GM18861 (cell line): ENCODE measurements around the gene MERTK.
"Not testable (repeated sequence)": the region's sequence is repeated elsewhere in the genome, so short reads cannot be mapped to it uniquely, and the experiment has no call there.

Experiments used
- ATAC-seq: cut with Tn5 transposase; IDR thresholded peaks from one replicate; pipeline ENCODE4 v1.9.1; 2021; ENCODE audit not compliant: unreplicated experiment

Gene MERTK

DNA sequence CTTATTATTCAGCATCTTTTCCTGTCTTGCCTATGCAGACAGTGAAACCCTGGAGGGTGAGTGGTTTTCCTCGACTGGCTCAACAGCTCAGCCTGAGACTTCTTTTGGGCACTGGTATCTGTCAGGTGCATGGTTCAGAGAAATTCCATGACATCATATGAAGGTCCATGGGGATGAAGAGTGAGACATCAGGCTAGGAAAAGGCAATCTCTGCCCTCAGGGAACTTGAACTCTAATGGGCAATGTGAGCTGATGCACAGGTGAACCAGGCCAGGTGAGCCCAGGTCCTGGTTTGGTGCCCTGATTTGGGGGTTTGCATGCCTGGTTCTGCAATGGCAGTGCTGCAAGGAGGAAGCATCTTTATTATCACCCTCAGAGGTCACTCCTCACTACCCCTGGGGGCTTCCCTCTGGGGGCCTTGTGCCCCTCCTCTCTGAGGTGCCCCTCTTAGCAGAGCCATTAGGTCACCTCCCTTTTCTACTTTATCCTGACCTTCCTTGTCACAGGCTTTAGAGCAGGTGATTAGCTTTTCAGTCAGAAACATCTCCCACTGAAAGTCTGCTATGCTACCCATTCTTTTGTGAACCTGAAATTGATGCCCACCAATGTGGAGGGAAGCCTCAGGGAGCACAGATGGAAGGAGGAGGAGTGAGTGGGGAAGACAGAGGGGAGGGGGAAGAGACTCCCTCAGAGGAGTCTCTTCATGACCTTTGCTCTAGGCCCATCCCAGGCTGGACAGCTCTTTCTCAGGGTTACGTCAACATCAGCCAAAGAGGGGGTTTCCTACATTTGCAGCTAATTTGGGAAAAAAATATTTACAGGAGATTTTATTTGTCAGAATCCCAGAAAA, 47.3 kb downstream of the MERTK start:
- ATAC-seq: no peak

DNA sequence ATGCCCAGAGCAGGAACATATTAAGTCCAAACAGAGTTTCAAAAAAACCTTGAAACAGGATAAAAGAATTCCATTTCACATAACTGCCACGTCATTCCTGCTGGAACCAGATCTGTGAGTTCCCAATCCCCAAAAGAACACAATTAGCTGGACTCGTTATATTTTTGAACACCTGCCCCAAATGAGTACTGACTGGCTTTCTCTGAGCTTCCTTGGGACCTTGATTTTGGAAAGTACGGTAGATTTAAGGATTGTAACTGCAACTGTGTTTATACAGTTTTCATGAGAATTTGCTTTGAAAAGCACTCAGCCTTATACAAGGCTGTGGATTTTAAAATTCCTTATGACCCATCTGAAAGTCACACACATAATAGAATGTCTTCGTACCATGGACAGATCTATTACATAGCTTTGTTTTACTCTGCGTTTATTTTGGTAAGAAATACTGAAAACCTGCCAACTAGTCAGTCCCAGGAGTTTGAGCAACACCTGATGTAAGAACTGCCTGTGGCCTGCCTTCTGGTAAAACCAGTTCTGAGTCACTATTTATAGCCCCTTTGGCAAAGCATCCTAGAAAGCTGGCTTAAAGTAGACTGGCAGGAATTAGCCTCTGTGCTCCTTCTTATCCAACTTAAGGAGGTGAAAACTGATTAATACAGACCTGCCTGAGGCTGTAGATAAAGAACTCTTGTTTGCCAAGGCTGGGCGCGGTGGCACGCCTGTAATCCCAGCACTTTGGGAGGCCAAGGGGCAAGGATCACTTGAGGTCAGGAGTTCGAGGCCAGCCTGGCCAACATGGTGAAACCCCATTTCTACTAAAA, 48.1 kb downstream of the MERTK start:
- no peak for ATAC-seq

DNA sequence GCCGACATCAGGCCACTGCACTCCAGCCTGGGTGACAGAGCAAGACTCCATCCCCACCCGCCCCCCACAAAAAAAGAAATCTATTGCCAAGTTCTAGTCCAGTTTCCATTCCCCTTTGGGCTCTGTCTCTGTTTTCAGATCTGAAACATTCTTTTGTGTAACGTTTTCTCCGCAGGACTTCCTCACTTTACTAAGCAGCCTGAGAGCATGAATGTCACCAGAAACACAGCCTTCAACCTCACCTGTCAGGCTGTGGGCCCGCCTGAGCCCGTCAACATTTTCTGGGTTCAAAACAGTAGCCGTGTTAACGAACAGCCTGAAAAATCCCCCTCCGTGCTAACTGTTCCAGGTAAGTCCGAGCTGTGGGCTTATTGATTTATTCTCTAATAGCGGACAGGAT, 48.8 kb downstream of the MERTK start:
- no peak for ATAC-seq

DNA sequence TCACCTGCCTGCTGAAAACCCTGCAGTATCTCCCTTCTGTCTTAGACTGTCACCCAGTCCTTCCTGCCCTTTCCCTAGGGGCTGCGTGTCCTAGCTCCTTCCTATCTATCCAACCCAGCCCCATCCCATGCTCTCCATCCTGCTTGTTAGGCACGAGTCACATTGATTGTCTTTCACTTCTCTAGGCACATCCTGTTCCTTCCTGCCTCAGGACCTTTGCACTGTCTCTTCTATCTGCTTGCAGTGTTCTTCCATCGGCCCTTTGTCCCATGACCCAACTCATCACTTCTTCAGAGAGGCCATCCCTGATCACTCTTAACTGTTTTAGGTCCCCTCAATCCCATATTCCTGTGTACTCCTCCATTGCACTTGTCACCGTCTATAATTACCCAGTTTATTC, 50.4 kb downstream of the MERTK start:
- no peak for ATAC-seq

DNA sequence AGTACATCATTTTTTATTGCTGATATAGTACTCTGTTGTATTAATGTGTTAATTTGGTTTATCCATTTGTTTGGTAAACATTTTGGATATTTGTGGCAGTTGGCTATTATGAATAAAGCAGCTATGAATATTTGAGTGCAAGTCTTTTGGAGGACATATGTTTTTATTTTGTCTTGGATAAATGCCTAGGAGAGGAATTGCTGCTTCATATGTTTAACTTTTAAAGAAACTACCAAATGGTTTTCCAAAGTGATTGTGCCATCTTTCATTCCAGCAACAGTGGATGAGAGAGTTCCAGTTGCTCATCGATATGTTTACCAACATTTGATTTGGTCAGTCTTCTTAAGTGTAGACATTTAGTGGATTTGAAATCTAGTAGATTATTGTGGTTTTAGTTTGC, 51.8 kb downstream of the MERTK start:
- ATAC-seq: no peak

DNA sequence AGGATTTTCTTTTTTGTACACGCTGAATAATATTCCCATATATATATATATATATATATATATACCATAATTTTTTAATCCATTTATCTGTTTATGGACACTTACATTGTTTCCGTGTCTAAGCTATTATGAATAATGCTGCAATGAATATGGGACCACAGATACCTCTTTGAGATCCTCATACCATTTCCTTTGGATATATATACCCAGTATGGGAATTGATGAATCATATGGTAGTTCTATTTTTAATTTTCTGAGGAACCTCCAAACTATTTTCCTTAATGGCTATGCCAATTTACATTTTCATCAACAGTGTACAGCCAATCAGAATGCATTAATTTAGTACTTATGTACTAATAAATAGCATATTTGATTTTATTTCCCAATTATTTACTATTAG, 53.1 kb downstream of the MERTK start:
- ATAC-seq: no peak

DNA sequence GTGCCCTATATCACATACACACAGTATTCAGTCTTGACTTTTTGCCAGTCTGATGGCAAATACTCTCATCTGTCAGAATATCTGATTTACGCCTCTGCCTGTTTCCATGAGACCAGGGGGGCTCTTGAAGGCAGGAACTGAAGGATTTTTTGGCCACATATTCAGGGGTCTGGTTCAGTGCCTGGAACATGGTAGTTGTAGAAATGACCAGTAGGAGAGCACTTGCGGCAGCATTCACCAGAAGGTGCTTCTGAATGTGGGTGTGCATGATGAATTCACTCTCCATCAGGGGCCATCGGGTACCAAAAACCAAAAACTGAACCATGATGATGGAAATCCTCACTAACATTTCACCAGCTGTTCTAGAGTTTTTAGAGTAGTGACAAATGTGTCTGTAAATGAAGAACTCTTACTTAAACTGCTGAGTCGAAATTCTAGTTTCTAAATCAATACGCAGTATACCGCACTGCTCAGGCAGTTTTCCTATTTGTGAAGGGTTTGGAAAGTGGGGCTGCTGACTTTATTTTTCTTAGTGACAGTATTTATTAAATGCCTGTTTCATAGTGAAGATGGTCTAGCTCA, 54.6 kb downstream of the MERTK start:
- no peak for ATAC-seq

DNA sequence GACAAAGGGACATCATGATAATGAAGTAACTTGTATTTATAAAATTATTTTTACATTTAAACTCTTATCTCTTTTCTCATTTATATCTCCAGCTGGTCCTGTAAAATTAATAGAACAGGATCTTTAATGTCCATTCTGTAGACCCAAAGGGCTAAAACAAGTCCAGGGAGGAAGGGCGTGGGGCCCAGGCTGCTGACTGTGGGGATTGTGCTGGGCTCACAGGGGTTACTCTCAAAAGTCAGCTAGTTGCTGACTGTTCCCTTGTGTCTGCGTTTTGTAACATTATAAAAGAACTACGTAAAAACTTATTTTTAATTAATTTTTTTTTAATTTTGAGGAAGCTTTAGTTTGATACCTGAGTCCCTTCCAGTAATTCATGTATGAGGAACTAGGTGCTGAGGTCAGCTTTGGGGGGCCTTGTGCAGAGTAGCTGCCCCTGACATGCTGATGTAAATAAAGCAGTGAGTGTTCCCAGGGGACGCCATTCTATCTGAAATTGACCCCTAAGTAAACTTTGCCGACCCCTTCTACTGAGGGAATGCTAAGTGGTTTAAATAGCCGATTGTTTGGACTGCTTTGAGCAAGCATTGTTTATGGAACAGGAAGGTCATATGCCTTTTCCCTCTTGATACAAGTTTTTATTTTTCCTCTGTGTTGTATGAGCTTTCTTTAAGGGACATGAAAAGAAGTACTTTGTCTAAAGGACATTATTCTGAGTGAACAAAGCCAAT, 56.4 kb downstream of the MERTK start:
- no peak for ATAC-seq

DNA sequence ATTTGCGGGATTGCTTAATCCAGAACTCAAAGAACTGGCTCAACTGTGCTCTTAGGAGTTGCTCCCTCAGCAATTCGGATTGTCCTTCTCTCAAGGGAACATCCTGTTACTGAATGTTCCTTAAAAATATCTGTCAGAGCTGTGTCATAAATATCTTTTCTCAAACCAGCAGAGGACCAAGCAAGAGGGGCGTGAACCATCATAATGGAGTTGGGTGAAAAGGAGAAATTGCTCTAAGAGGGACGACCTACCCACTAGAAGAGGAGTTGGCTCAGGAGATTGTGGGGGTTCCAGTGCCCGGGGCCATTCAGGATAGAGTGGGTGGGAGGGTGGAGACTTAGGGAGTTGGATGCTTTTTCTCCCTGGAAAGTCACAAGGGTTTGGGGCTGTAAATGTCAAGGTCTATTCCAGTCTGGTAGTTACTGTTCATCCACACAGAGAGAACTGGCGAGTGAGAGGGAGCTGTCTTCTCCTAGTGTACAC, 59.5 kb downstream of the MERTK start:
- ATAC-seq: no peak

DNA sequence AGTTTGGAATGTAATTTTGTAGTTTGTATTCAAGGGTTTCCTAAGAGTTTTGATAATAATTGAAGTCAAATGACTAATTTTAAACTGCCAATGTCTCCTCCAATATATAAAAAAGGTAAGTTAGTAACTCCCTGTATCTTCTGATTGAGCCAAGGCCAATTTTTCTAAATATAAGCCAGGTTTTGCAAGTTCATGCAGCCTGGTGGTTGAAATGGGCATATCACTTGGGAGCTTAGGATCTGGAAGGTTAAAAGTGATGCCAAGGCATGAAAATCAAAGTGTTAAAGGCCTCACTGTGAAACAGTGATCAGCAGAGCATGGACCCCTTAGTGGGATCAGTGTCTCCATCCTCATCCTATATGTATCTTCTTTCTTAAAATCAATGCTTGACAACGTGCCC, 60.5 kb downstream of the MERTK start:
- no peak for ATAC-seq

DNA sequence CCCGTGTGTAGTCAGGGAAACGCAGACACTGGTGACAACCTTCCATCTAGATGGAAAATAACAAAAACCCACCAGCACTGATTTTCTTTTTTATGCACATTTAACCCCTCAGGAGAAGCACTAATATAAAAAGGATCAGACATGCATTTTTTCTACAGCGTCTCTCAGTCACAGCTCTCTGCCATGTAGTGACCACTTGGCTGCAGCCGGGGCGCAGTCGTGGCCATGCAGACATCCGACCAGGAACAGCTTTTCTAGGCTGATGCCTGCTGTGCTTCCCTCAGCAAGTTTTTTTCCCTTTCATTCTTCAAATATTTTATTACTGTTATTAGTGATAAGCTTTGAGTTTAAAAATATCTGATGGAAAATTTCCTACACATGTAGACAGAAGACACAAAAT, 63.3 kb downstream of the MERTK start:
- ATAC-seq: no peak

DNA sequence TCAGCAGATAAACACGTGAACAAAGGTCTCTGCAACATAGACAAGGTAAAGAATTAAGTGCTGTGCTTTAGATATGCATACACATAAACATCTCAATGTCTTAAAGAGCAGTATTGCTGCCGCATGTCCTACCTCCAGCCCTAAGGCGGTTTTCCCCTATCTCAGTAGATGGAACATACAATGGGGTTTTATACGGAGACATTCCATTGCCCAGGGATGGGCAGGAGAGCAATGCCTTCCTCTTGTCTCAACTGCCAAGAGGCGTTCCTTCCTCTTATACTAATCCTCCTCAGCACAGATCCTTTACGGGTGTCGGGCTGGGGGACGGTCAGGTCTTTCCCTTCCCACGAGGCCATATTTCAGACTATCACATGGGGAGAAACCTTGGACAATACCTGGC, 64.7 kb downstream of the MERTK start:
- ATAC-seq: not testable (repeated sequence)

DNA sequence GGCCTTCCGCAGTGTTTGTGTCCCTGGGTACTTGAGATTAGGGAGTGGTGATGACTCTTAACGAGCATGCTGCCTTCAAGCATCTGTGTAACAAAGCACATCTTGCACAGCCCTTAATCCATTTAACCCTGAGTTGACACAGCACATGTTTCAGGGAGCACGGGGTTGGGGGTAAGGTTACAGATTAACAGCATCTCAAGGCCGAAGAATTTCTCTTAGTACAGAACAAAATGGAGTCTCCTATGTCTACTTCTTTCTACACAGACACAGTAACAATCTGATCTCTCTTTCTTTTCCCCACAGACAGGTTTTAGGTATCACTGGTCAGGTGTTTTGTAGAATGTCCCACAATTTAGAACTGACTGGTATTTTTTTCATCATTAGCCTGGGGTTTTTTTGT, 65.1 kb downstream of the MERTK start:
- not testable (repeated sequence) for ATAC-seq

DNA sequence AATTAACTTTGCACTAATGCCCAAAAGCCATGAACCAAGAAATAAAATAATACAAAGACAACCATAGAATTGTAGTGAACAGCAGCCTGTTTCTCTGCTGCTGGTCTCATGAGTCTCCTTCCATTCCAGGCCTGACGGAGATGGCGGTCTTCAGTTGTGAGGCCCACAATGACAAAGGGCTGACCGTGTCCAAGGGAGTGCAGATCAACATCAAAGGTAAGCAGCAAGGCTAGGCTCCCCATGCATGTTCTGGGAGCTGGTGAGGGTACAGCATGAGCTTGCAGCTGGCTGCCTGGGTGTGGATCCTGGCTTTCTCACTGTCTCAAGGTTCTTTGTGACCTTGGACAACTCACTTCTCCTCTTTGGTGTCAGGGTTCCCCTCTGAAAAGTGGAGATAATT, 66.7 kb downstream of the MERTK start:
- ATAC-seq: no peak

DNA sequence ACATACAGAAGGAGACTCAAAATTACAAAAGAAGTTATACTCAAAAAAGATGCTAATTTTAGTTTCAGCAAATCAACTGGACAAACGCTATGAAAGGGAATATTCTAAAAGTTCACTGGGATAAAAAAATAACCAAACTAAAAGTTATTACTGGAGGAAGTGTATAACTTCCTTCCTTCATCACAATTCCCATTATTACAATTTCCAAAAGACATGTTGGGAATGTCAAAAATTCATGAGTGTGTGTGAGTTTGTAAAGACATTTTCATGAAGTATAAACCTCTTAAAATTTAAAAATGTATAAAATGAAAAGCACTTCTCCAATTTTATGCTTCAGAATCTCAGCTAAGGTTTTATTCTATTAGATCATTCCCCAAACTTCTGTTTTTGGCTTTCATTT, 67.8 kb downstream of the MERTK start:
- no peak for ATAC-seq

DNA sequence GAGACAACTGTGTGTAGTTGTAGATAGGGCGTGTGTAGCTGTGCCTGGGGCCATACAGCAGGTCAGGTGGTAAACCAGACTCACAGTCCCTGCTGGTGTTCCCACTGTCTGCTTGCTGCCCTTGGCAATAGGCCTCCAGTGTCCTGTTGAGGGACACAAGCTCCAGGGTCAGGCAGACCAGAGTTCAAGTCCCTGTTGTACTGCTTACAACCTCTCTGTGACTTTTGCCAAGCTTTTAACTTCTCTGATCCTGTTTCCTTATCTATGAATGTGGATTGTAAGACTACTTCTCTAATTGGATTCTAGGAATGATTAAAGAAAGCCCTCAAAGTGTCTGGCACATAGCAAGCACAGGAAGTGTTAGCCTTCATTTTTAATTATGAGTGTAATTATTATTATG, 68.6 kb downstream of the MERTK start:
- no peak for ATAC-seq

DNA sequence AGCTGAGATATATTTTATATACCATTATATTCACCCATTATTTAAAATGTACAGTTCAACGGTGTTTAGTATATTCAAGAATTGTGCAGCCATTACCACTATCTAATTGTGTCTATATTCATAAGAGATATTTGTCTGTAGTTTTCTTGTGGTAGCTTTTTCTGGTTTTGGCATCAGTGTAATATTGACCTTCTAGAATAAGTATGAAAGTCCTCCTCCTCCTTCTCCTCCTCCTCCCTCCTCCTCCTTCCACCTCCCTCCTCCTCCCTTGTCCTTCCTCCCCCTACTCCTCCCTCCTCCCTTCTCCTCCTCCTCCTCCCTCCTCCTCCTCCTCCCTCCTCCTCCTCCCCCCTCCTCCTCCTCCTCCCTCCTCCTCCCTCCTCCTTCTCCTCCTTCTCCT, 72.0 kb downstream of the MERTK start:
- ATAC-seq: no peak

DNA sequence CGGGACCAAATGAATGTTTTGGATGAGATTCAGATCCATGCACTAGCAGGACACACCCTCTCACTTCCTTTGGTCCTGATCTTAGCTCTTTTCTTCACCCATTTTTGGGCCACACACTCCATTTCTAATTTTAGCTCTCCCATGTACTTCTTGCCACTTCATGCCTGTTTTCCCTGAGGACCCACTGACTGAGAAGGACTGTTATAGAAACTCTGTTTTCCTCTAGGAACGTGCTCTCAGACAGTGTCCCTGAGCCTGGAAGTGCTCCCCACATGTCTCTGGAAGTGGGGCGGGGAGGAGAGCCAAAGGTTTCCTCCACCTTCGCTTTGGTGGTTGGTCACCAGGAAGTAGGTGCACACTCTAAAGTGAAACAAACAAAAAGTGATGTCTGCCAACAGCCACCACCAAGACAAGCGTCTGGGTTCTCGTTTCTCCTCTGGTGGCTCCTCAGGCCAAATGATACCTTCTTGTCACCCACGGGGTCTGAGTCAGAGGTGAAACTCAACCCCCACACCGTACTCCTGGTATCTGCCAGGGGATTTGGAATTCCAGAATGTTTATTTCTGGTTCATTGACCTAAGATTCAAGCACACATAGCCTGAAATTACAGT, 74.7 kb downstream of the MERTK start:
- ATAC-seq: no peak

DNA sequence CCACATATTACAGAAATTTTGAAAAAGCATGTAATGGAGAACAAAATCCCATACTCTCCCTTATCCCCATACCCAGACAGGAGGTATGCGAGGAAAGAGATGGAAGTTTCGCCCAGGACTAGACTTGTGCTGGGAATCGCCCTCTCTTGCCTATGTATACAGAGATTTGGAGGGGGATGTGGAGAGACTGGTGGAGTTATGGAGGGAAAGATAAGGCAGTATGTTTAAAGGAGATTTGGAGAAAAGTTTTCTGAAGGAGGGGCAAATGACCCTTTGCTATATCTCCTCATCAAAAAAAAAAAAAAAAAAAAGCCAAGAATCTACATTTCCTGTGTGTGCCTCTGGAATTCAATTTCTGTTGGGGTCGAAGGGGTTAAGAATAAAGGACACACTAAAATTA, 75.3 kb downstream of the MERTK start:
- ATAC-seq: no peak

DNA sequence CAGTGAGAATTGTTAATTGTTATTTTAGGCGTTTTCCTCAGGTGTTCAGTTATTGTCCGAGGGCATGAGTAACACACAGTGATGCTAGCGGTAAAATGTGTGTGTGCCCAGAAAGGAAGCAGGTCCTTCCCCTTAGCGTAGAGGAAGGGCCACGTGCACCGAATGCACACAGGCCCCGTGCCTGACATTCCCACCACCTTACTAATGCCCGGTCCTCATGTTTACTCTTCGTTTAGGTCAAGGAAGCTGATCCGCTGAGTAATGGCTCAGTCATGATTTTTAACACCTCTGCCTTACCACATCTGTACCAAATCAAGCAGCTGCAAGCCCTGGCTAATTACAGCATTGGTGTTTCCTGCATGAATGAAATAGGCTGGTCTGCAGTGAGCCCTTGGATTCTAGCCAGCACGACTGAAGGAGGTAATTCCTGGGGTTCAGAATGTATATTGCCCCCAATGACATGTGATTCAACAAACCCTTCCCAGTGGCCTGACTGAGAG, 76.7 kb downstream of the MERTK start:
- ATAC-seq: no peak

DNA sequence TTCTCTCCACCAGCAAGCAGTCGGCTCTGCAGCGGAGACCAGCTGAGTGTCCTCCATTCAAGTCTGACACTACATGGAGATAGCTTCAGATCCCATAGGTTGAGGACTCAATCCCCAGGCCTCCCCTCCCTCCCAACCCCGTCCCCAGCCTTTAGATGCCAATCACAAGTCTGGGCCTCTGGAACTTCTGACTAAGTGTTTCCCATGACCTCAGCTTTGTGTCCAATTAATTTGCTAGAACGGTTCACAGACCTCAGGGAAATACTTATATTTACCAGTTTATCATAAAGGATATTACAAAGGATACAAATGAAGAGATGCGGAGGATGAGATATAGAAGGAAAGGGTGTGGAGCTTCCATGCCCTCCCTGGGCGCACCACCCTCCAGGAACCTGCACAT, 77.4 kb downstream of the MERTK start:
- no peak for ATAC-seq
